HFF-Myc (cell line): ENCODE measurements around the gene SSMEM1.
"Not testable (repeated sequence)": the region's sequence is repeated elsewhere in the genome, so short reads cannot be mapped to it uniquely, and the experiment has no call there.

Experiments used
- DNase-seq: peaks from one replicate; pipeline ENCODE4 v3.0.0-alpha.2; 2011; ENCODE audit warnings: low read depth; ENCODE audit errors: extremely low read depth
- H3K4me3 ChIP-seq: replicated peaks from 2 replicates; pipeline ENCODE4 v1.5.1; 2011; ENCODE audit warnings: low read depth, mild to moderate bottlenecking, control low read depth, low read length
- CTCF ChIP-seq: IDR thresholded peaks from 2 replicates; pipeline ENCODE4 v1.5.1; 2012; ENCODE audit warnings: mild to moderate bottlenecking, low read depth, low read length, control low read depth; ENCODE audit errors: missing control alignments

The SSMEM1 gene

GRCh38 chr7:130219871-130220270 is 12.2 kb downstream of the SSMEM1 start:
- TF ChIP-seq CTCF: no peak
- no peak for DNase-seq
- no peak overlapping the region for H3K4me3 ChIP-seq

- no peak for DNase-seq
- H3K4me3 ChIP-seq: no peak overlapping the region
- TF ChIP-seq CTCF: no peak
Measured at GRCh38 chr7:130221746-130222145, 14.1 kb downstream of the SSMEM1 start.

GRCh38 chr7:130223646-130224045 is 16.0 kb downstream of the SSMEM1 start:
- TF ChIP-seq CTCF: no peak
- H3K4me3 ChIP-seq: no peak overlapping the region

GRCh38 chr7:130224210-130224609 is 16.6 kb downstream of the SSMEM1 start:
- no peak overlapping the region for H3K4me3 ChIP-seq
- DNase-seq: no peak
- TF ChIP-seq CTCF: no peak

More at GRCh38 chr7:130223646-130224045, 16.0 kb downstream of the SSMEM1 start:
- DNase-seq: no peak

- DNase-seq, H3K4me3 ChIP-seq: not testable (repeated sequence)
Measured at GRCh38 chr7:130224923-130225322, 17.3 kb downstream of the SSMEM1 start.

- no peak for DNase-seq
- TF ChIP-seq CTCF: no peak
- no peak overlapping the region for H3K4me3 ChIP-seq
Measured at GRCh38 chr7:130226333-130226732, 18.7 kb downstream of the SSMEM1 start.

GRCh38 chr7:130227883-130228575 is 20.4 kb downstream of the SSMEM1 start:
- no peak overlapping the region for H3K4me3 ChIP-seq
- TF ChIP-seq CTCF: no peak
- DNase-seq: no peak
